NCI-H345 (cell line): ENCODE results near the gene CLEC9A.

Experiments
- DNase-seq: peaks from one replicate; lab custom pipeline; 2025; lab: John Stamatoyannopoulos, UW

CLEC9A gene

DNA sequence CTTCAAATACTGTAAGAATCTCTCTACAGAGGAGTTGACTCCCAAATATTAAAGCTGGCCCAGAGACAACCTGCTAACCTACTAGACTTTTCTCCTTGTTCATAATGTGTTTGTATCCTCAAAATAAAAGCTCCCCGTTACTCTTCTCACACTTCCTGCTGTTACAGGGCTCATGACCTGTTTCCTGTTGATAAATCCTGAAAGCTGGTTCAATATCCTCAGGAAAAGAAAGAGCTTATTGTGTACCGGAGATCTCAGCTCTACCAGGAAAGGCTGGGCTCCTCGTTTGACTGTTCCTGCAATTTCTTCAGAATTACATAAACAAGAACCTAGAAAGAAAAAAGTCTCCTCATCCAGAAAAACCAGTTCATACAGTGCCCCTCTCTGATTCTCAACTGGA lies 37.5 kb downstream of the CLEC9A start:
- no peak for DNase-seq

DNA sequence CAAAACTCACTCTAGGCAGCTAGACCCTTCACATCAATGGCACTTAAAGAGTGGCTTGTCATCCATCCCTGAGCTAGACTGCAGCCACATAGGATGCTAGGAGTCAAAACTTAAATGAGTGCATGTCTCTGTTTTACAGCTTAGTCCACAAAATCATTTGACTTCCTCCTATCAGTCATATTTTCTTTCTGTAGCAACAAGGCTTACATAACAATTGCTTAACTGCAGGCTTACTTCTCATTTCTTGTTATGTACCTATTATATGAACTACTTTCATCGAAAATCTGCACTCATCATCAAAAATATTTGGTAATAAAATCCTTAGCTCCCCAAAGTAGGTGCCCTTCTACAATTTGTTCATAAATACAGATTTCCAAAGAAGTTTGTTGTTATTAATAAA lies 38.2 kb downstream of the CLEC9A start:
- no peak for DNase-seq

DNA sequence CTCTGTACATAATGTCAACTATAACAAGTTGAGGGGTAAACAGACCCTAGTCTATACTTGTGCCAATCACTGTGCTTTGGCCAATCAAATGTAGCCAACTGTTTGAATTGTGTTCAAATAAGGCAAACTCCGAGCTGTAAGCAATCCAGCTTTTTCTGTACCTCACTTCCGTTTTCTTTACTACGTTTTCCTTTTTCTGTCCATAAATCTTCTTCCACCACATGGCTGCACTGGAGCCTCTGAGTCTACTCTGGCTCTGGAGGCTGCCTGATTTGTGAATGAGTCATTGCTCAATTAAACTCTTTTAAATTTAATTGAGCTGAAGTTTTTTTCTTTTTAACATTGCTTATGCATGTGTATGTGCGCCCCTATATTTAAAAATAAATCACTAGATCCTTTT lies 38.6 kb downstream of the CLEC9A start:
- no peak for DNase-seq

DNA sequence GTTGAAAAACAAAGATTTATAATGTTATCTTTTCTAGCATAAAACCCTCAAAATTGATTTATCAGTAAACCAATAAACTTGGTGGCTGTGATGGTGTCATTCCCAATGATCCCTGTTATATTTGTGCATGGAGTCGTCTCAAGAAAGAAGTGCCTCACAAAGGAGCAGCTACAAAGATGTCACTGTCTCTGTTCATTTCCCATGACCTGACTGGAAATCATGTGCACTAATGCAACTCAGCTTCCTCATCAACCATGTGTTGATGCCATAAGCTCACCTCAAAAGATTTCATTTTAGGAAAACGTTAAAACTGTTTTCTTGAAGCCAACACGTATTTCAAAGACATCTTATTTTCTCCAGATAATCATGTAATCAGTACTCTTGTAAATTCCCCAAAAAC lies 39.5 kb downstream of the CLEC9A start:
- no peak for DNase-seq

DNA sequence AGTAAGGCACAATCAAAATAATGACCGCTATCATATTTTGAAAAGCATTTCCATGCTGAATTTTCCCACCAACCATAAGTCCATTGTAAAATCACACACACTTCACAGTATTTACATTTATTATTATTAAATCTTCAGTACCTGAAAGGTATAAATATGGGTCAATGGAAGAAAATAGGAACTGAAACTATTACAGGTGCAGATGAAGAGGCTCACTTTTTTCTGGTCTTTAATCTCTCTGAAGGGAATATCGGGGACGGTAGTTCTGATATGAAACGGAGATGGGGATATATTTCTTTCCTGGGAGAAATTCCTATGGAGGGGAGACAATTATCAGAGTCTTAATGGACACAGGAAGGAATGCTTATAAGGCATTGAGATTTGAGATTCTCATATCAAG lies 39.9 kb downstream of the CLEC9A start:
- DNase-seq: no peak

DNA sequence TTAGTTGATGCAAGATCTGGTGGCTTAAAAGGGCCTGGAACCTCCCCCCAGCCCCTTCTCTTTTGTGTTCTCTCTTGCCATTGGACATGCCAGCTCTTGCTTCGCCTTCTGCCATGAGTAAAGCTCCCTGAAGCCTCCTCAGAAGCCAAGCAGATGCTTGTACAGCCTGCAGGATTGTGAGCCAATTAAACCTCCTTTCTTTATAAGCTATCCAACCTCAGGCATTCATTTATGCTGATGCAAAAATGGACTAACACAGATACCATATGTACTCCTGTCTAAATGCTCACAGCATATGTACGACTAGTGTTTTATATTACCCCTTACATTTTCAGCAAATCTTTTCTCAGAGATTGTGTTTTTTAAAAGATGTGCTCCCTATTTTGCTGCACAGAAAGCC lies 41.6 kb downstream of the CLEC9A start:
- DNase-seq: no peak

DNA sequence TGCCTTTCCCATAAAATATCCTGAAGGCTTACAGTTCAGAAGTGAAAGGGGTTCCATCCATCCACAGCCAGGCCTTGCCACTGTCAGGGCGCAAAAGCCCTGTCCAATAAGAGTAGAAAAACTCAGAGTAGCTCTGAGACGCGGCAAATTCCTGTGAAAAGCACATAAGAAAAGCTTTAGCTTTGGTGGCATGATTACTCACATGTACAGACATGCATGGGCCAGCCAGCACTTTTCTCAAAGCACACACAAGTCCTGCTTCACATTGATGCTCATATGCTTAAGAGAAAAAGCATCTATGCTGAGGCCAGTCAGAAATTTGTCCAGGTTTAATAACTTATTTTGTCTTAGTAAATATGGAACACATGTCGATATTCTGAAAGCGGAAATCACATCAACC lies 42.8 kb downstream of the CLEC9A start:
- DNase-seq: no peak

DNA sequence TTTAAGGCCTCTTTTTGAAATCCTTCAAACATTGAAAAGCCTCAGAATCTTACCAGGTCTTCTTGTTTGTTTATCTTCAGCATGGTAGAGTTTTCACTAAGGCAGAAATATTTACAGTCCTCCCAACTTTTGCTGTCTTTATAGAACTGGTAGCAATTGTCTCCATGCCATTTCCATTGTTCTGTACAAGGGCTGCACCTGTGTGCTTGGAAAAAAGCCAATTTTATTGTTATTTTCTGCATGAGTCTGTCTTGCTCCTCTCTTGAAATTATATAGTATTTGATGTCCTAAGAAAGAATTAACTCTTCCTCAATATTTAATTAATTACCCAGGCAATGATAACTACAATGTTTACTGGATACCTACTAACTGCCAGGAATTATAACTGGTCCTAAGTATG lies 45.0 kb downstream of the CLEC9A start:
- peak; percentile 38 for DNase-seq

DNA sequence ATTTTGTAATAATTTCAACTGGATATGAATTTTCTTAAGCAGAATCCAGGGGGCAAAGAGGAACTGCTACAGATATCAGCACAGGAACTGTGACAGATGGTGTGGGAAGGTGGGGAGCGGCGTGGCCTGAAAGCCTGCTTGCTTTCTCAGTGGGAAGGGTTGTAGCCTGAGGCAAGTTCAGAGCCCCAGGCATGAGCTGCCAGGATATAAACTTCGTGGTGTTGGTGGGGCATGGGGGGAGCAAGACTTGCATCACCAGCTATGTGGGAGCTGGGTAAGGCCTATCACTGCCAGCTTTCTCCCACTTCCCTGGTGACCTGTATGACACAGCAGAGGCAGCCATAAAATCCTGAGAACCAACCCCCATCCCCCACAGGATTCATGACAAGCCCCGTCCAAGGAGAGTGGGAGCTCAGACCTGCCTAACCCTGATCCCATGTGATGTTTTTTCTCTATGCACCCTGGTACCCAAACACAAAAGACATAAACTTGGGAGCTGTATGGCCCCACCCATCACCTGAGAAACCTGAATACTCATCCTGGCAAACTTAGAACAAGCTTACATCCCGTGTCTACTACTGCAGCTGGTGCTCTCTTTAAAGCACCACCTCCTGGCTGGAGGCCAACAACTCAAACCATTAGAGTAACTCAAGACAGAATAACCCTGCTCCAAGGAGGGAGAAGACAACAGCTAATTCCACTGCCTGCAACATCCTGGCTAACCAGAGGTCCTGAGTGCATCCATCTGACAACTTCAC lies 51.8 kb downstream of the CLEC9A start:
- DNase-seq: no peak

DNA sequence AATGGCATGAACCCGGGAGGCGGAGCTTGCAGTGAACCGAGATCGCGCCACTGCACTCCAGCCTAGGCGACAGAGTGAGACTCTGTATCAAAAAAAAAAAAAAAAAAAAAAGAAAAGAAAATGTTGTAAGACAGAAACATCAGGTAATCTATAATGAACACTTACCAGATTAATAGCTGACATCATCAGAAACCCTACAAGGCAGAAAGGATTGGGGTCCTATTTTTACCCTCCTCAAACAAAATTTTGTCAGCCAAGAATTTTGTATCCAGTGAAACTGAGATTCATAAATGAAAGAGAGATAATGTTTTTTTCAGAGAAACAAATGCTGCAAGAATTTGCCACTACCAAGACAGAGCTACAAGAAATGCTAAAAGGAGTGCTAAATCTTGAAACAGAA lies 54.3 kb downstream of the CLEC9A start:
- no peak for DNase-seq

DNA sequence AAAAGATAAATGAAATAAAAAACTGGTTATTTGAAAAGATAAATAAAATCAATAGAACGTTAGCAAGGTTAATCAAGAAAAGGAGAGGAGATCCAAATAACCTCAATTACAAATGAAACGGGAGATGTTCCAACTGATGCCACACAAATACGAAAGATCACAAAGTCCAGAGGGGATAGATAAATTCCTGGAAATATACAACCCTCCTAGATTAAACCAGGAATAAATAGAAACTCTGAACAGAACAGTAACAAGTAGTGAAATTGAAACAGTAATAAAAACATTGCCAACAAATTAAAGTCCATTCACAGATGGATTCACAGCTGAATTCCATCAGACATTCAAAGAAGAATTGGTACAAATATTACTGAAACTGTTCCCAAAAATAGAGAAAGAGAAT lies 55.9 kb downstream of the CLEC9A start:
- no peak for DNase-seq

DNA sequence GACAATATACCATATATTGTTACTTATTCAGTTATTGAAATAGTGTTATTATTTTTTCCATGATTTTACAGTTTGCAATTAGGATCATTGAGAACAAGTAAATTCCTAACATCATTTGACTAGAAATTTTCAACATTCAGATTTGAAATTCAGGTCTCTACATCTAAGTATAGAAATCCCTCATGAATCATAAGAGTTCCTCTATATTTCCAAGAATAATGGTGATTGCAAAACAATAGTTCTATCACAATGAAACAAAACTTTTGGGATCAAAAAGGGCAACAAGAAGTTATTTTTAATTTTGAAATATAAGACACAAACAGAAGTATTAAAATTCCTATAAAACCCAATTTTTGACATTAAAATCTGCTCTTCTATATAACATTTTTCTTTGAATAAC lies 57.5 kb downstream of the CLEC9A start:
- DNase-seq: no peak

DNA sequence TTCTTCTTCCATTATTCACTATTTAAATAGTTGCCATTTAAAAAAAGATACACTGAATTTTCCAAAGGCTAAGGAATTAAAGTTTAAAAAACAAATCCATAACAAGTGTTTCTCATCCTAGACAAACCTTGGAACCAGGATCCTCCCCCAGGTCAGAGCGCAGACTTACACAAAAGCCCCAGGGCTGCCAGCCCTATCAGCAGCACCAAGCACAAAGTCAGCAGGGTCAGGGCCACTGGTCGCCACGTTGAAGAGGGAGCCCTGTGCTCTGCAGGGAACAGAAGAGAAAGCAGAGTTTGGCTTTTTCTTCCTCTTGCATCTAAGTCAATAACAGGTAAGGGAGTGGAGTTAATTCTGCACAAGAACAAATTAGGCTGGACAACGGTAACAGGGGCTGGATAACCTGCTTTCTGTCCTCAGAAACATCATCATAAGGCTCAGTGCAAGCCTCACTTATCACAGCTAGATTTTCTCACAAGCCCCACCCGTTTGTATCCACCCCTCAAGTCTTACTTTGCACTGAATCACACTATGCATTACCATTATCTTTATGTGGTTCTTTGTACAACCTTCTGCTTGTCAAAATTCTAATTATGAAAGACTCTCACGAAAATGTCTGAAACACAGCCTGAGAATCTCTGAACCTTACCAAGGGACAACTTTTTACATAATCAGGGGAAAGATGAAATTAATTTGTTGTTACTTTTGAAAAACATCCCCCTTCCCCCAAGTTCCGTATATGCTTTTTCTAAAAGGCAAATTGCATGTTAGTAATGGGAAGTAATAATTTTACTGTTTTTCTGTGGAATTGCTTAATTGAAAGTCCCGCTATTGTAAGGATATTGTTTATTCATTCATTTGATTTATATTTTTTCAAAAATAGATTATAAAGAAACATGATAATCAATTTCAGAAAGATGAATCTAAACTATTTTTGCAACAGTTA lies 58.7 kb downstream of the CLEC9A start:
- DNase-seq: no peak

DNA sequence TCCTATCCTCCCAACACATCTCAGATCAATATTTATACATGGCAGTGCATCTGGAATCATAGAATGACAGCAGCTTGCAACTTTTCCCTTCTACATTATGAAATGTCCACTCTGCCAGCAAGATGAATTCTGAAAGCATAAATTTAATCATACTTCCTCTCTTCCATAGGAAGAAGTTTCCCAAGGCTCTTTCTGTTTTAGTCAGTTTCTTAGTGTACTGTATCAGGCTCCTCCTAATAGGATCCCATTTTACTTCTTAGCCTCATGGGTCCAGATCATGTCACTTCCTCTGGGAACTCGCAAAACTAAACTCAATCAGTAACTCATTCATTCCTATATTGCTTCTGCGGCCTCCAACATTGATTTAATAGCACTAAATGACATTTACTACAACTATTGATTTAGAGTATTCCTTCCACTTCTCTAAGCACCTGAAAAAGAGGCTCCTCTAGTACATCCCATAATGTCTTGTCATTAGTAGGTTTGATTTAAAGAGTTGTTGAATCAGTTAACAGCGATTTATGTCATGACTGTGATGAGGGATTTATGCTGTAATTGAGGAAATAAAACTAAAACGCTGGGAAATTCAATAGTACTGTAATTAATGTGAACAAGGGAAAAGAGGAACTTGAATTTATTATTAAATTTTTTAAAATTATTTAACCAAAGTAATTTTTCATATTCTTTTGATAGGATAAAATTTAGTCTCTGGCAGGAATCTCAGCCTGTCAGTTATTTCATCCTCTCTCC lies 64.3 kb downstream of the CLEC9A start:
- no peak for DNase-seq

DNA sequence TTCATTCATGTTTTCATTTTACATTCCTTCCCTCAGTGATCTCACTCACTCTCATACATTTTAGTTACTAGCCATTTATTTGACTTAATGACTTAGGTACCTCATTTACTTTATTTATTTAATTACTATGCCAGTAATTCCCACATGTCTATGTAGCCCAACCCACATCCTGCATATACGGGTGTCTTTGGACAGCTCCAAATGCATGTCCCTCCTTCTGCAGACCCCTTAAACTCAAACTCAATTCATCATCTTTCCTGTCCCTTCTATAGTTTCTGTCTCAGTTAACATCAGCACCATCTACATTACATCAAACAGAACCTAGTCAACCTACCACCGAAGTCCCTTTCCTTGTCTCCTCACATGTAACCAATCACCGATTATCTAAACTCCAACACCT lies 65.5 kb downstream of the CLEC9A start:
- no peak for DNase-seq

DNA sequence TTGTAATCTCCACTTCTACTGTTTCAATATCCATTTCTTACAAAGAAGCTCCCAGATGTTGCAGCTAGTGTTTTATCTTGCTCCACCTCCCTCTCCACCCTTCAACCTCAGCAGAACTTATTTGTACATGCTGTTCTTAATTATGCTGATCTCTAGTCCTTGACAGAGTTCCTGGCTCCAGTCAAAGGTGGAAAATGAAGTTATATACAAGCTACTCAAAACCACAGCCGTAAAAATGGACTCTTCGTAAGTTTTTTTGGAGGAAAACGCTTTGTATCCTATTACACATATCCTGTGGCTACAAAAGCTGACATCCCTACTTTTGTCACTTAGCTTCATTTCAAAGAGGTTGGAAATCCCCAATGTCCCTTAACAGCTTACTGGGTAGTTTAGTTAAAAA lies 67.0 kb downstream of the CLEC9A start:
- DNase-seq: no peak

DNA sequence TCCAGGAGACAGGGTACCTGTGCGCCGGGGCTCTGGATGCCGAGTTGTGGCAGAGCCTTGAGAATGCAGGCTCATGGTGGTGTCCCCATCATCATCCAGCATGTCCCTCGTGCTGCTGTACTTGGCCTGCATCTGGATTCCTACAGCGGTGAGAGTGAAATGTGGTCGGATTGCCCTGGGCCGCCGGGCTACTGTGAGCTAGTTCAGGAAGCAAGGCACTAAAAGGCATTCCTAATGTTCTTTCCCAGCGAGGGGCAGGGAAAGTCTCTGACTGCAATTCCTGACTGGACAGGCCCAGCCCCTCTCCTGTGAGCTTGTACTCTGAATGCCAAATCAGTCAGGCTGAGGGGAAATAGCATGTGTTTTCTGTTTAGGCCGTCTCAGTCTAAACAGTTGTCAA lies 68.3 kb downstream of the CLEC9A start, which contains the start of gene CLEC1A:
TSS of gene CLEC1A (minus strand) at position 195 of the 400 bp plus-strand sequence. CDS start at position 132, 63 bp downstream.
- no peak for DNase-seq

DNA sequence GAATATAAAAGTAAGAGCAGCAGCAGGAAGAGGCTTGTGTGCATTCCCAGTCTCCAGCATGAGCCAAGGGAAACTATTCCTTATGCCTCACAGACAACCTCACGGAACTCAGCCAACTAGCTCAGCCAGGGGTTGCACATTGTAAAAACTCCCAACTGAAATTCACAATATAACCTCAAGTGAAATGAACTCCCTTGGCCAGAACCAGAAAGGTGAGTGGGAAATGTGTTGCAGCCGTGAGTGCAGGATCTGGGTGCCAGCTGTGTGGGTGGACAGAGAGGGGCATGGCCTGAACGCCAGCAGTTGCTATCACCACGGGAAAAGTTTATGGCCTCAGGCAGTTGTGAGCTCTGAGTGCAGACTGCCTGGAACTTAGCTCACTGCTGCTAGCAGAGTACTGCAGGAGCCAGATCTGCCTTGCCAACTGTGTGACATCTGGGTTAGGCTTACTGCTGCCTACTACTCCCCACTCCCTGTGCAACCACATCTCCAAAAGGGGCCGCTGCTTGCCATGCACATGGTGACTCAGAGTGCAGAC lies 70.6 kb downstream of the CLEC9A start:
- no peak for DNase-seq

DNA sequence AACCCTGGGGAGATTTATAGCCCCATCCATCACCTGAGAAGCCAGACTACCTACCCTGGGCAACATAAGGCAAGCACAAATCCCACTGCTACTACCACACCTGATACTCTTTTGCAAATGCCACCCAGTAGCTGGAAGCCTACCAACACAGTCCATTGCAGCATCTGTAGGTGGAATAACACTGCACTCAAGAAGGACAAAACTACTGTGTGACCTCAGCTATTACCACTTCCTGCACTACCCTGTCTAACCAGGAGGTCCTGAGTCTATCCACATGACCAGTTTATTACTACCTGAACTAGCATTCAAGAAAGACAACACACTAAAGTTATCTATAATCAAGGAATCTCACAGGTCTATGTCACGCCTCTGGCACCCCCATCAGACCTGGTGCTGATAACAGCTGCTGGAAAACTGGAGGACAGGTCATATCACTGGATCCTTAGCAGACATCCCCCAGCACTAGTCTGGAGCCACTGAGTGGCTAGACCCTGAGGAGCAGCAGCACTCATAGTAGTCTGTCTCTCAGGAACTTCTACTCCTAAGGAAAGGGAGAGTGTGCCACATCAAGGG lies 71.3 kb downstream of the CLEC9A start:
- no peak for DNase-seq

DNA sequence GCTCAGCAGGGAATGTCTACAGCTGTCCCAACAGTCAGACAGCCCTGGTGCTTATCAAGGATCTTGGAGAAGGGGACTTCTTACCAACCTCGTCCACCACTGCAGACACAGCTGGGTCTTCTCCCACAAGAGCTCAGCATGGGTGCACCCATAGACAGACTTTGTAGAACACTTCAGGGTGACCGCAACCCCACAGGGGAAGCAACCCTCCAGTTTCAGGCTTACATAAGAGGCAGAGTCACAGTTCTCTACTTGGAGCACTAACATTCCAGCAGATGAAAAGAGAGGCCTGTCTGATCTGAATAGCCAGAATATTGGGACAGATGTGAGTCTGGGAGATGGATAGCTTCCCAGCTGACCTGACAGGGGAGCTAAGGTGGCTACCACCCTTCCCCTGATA lies 71.8 kb downstream of the CLEC9A start:
- DNase-seq: no peak

DNA sequence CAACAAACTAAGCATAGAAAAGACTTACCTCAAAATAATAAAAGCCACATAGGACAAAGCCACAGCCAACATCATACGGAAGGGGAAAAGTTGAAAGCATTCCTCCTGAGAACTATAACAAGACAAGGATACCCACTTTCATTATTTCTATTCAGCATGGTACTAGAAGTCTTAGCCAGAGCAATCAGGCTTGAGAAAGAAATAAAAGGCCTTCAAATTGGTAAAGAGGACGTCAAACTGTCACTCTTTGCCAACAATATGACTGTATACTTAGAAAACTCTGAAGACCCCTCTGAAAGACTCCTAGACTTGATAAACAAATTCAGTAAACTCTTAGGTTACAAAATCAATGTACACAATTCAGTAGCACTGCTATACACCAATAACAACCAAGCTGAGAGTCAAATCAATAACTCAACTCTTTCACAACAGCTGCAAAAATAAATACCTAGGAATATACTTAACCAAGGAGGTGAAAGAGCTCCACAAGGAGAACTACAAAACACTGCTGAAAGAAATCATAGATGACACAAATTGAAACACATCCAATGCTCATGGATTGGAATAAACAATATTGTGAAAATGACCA lies 79.9 kb downstream of the CLEC9A start:
- no peak for DNase-seq
